NCI-H526 treated with DMSO at 0.1 percent for 48 hours (cell line): Measurements from ENCODE around the gene NFIB.

ENCODE experiments used
- DNase-seq: peaks from one replicate; lab custom pipeline; 2025; lab: John Stamatoyannopoulos, UW

Gene NFIB

GRCh38 chr9:14318934-14319580 lies 5.1 kb upstream of the NFIB start:
- DNase-seq: no peak

GRCh38 chr9:14318361-14318760 lies 4.4 kb upstream of the NFIB start:
- no peak for DNase-seq

- DNase-seq: no peak
These were observed 3.9 kb upstream of the NFIB start for GRCh38 chr9:14317667-14318320.

- no peak for DNase-seq
These were observed 2.8 kb upstream of the NFIB start for GRCh38 chr9:14316602-14317300.

GRCh38 chr9:14315875-14316601 lies 2.1 kb upstream of the NFIB start:
- DNase-seq: peak; percentile 28

- DNase-seq: peak; percentile 71
These were observed 1.3 kb upstream of the NFIB start for GRCh38 chr9:14314929-14315874.

GRCh38 chr9:14314424-14314928 lies 535 bp upstream of the NFIB start:
- DNase-seq: peak; percentile 62

GRCh38 chr9:14313378-14313940 lies 482 bp downstream of the NFIB start:
- peak; percentile 51 for DNase-seq

- no peak for DNase-seq
These were observed 1.1 kb downstream of the NFIB start for GRCh38 chr9:14312719-14313377.

- DNase-seq: no peak
These were observed 1.8 kb downstream of the NFIB start for GRCh38 chr9:14311956-14312685.

GRCh38 chr9:14311171-14311949 lies 2.6 kb downstream of the NFIB start:
- no peak for DNase-seq

- no peak for DNase-seq
These were observed 3.6 kb downstream of the NFIB start for GRCh38 chr9:14310311-14310710.

GRCh38 chr9:14309403-14309802 lies 4.5 kb downstream of the NFIB start:
- no peak for DNase-seq

- DNase-seq: no peak
These were observed 5.1 kb downstream of the NFIB start for GRCh38 chr9:14308853-14309145.

GRCh38 chr9:14307989-14308852 lies 5.7 kb downstream of the NFIB start:
- no peak for DNase-seq

- DNase-seq: no peak
These were observed 7.0 kb downstream of the NFIB start for GRCh38 chr9:14306672-14307660.

GRCh38 chr9:14306188-14306587 lies 7.8 kb downstream of the NFIB start:
- no peak for DNase-seq
